Upper lobe of left lung (tissue), 6 donors: Measurements from ENCODE around the gene SART3. TPM values are rescaled to one million over a fixed set of nuclear protein-coding genes. Genes with fewer than 3 reads are reported as not detected.
A peak's percentile ranks its signal among the peaks of the same experiment; 100 is the strongest.

Experiments
- ATAC-seq, 2 donors: fragments of 200-7000 bp; cut with Tn5 transposase; one replicate each; pipeline ENCODE4 v1.9.1; 2022; ENCODE audit warnings: mild to moderate bottlenecking in 2 of 2, moderate library complexity in 2 of 2; ENCODE audit not compliant: low FRiP score in 2 of 2
- DNase-seq, 2 donors: peaks; one replicate each; pipeline ENCODE4 v3.0.0-alpha.2; 2019 to 2020
- H3K27ac ChIP-seq, 4 donors: fragments of 200-600 bp; sonication (generic); one replicate each; pipeline ENCODE4 v1.5.1; 2016 to 2019
- H3K27me3 ChIP-seq, 4 donors: fragments of 200-600 bp; sonication (generic); one replicate each; pipeline ENCODE4 v1.5.1; 2017 to 2019
- H3K36me3 ChIP-seq, 4 donors: fragments of 200-600 bp; sonication (generic); one replicate each; pipeline ENCODE4 v1.5.1; 2016 to 2019
- H3K4me1 ChIP-seq, 4 donors: fragments of 200-600 bp; sonication (generic); one replicate each; pipeline ENCODE4 v1.5.1; 2018 to 2019
- H3K4me3 ChIP-seq, 4 donors: fragments of 200-600 bp; sonication (generic); one replicate each; pipeline ENCODE4 v1.5.1; 2017 to 2019; ENCODE audit warnings: mild to moderate bottlenecking in 2 of 4, moderate library complexity in 1 of 4
- H3K9me3 ChIP-seq, 4 donors: fragments of 200-600 bp; sonication (generic); one replicate each; pipeline ENCODE4 v1.5.1; 2018 to 2019
- CTCF ChIP-seq, 6 experiments: fragments of 450-650 bp in 4 of 6; fragments of 200-600 bp in 2 of 6; sonication (generic) in 2 of 6; IDR thresholded peaks; one replicate each; pipeline ENCODE4 v1.5.1; 2016 to 2019; ENCODE audit warnings: antibody characterized with exemption in 6 of 6
- EP300 ChIP-seq, 4 donors: sonication (generic); formaldehyde crosslinking; IDR thresholded peaks; one replicate each; pipeline ENCODE4 v1.5.1; 2017; ENCODE audit warnings: antibody characterized with exemption in 4 of 4, control low read depth in 2 of 4
- POLR2A ChIP-seq, 4 donors: fragments of 450-650 bp; IDR thresholded peaks; one replicate each; pipeline ENCODE4 v1.5.1; 2016 to 2017; ENCODE audit warnings: antibody characterized with exemption in 4 of 4, mild to moderate bottlenecking in 2 of 4
- POLR2AphosphoS5 ChIP-seq, 2 donors: sonication (generic); formaldehyde crosslinking; IDR thresholded peaks; one replicate each; pipeline ENCODE4 v1.5.1; 2017; ENCODE audit warnings: antibody characterized with exemption in 2 of 2
- WGBS, 2 donors: methylation state at CpG; one replicate each; pipeline ENCODE4 v1.1.5; 2017 to 2018; 5-methylcytosine and 5-hydroxymethylcytosine counted together
- total RNA-seq, 6 donors: library from RNA; depleted of rRNA in 4 of 6; stranded (reverse); fragments of >200 nt in 4 of 6; gene quantifications; one replicate each; pipeline versions ENCODE4 v1.1.0 to v1.2.1, GENCODE V29; 2016 to 2021
- donor health status: DM: no; HTN: no; CAD: no; lungs with moderate emphysema.
- donor health status: DM: no; HTN: yes; CAD: no; lungs with severe emphysema.

The SART3 gene
- total RNA-seq, 6 donors from 2014 or later, result 36.9 to 235 (median 63.9) TPM

GRCh38 chr12:108597559-108598471, 36.8 kb upstream of the SART3 start, which contains the start of gene TMEM119:
TMEM119 (minus strand) TSS chr12:108598084; CDS start chr12:108592383, 5,701 bp downstream.
- H3K27ac ChIP-seq, result peak within 1 kb of the TSS in 3 of 4 donors; percentile 27 to 60 (median 34)
- no peaks in the 10 kb centered on the region for H3K9me3 ChIP-seq
- no peak for TF ChIP-seq POLR2A (IDR thresholded peaks at IDR 0.05)
- no peaks in the 10 kb centered on the region for H3K27me3 ChIP-seq
- DNase-seq, result no peak
- ATAC-seq, result peak in 1 of 2 donors; percentile 81
- WGBS, 2 donors, result 46 to 51% methylated on average over 24 to 25 of the region's 27 CpGs
- no peaks in the 10 kb centered on the region for H3K4me1 ChIP-seq
- H3K4me3 ChIP-seq, result peak within 1 kb of the TSS; percentile 3 to 43 (median 34)
- H3K36me3 ChIP-seq, result no peaks in the 10 kb centered on the region

GRCh38 chr12:108596854-108597558, 36.0 kb upstream of the SART3 start:
- no peak for DNase-seq
- H3K4me3 ChIP-seq, result peak overlapping the region; percentile 3 to 43 (median 34)

GRCh38 chr12:108595711-108596647, 35.0 kb upstream of the SART3 start:
- ATAC-seq (no peak), DNase-seq (no peak)
- H3K4me1 ChIP-seq, result no peaks in the 10 kb centered on the region
- no peaks in the 10 kb centered on the region for H3K9me3 ChIP-seq
- peak overlapping the region in 3 of 4 donors; percentile 29 to 43 (median 40) for H3K4me3 ChIP-seq
- H3K27ac ChIP-seq, result peak overlapping the region in 3 of 4 donors; percentile 3 to 36 (median 27)
- no peaks in the 10 kb centered on the region for H3K36me3 ChIP-seq
- no peak for TF ChIP-seq EP300 (IDR thresholded peaks at IDR 0.05)
- TF ChIP-seq POLR2A (IDR thresholded peaks at IDR 0.05), result no peak
- TF ChIP-seq POLR2AphosphoS5 (IDR thresholded peaks at IDR 0.05), result no peak
- no peak for TF ChIP-seq CTCF (IDR thresholded peaks at IDR 0.05)
- H3K27me3 ChIP-seq, result no peaks in the 10 kb centered on the region
- 70 to 81% methylated on average over 15 to 17 of the region's 17 CpGs for WGBS, 2 donors

More at GRCh38 chr12:108596854-108597558, 36.0 kb upstream of the SART3 start:
- Histone ChIP-seq H3K36me3 (no peaks in the 10 kb centered on the region), H3K27me3 (no peaks in the 10 kb centered on the region), H3K9me3 (no peaks in the 10 kb centered on the region), H3K27ac (peak overlapping the region in 3 of 4 donors; percentile 3 to 60 (median 27)), H3K4me1 (no peaks in the 10 kb centered on the region)
- ATAC-seq, result no peak
- WGBS, 2 donors, result 68% methylated on average over 8 of the region's 10 CpGs; no CpG with 5 or more reads in 1 of the 2 donors
- no peak for TF ChIP-seq EP300 (IDR thresholded peaks at IDR 0.05)
- no peak for TF ChIP-seq POLR2AphosphoS5 (IDR thresholded peaks at IDR 0.05)
- no peak for TF ChIP-seq CTCF (IDR thresholded peaks at IDR 0.05)
- no peak for TF ChIP-seq POLR2A (IDR thresholded peaks at IDR 0.05)

- no peaks in the 10 kb centered on the region for H3K36me3 ChIP-seq
- no peak for TF ChIP-seq CTCF (IDR thresholded peaks at IDR 0.05)
- TF ChIP-seq POLR2AphosphoS5 (IDR thresholded peaks at IDR 0.05), result no peak
- no peak for TF ChIP-seq EP300 (IDR thresholded peaks at IDR 0.05)
- no peak for TF ChIP-seq POLR2A (IDR thresholded peaks at IDR 0.05)
- H3K4me1 ChIP-seq, result no peaks in the 10 kb centered on the region
- ATAC-seq (no peak), DNase-seq (no peak)
- H3K4me3 ChIP-seq, result peak overlapping the region in 1 of 4 donors; percentile 43
- 84 to 96% methylated on average over 7 of the region's 7 CpGs for WGBS, 2 donors
- no peaks in the 10 kb centered on the region for H3K9me3 ChIP-seq
- no peaks in the 10 kb centered on the region for H3K27me3 ChIP-seq
- H3K27ac ChIP-seq, result peak overlapping the region in 1 of 4 donors; percentile 36
These were observed 34.2 kb upstream of the SART3 start for GRCh38 chr12:108594960-108595710.
